H1 (cell line): ENCODE results near the gene PITX3. TPM values are rescaled to one million over a fixed set of nuclear protein-coding genes. Genes with fewer than 3 reads are reported as not detected.

Experiments
- CTCF ChIA-PET: fragments of 300-600 bp; sonication (Branson Sonifier 250); formaldehyde crosslinking; loops from one replicate; lab custom pipeline; 2021; ENCODE audit not compliant: partially characterized antibody; lab: Charles Lee
- POLR2A ChIA-PET: fragments of 300-600 bp; sonication (Branson Sonifier 250); formaldehyde crosslinking; loops from one replicate; lab custom pipeline; 2021; ENCODE audit warnings: inconsistent platforms; ENCODE audit not compliant: partially characterized antibody; lab: Charles Lee
- DNase-seq, 2 experiments: peaks; one replicate each; pipeline versions ENCODE4 v3.0.0 to v3.0.0-alpha.2; 2010 to 2022; ENCODE audit warnings: low spot score in 2 of 2, low read depth in 1 of 2, mixed read lengths in 1 of 2
- FAIRE-seq: peaks from 2 replicates; lab custom pipeline; 2011; peaks lifted over from hg19 to GRCh38; lab: Jason Lieb, UNC
- H2AFZ ChIP-seq: 2 replicates; pipeline ENCODE4 v1.8.1; 2012; ENCODE audit warnings: low read length, inconsistent platforms
- H2AK5ac ChIP-seq: 2 replicates; pipeline ENCODE4 v1.6.1; 2013; ENCODE audit warnings: low read depth, low read length
- H2BK120ac ChIP-seq: replicated peaks from 2 replicates; pipeline ENCODE3; 2013; ENCODE audit warnings: low read depth, low read length, inconsistent platforms
- H2BK12ac ChIP-seq: 2 replicates; pipeline ENCODE4 v1.6.1; 2013; ENCODE audit warnings: low read depth, low read length
- H2BK15ac ChIP-seq: 2 replicates; pipeline ENCODE4 v1.6.1; 2013; ENCODE audit warnings: low read length
- H2BK20ac ChIP-seq: 2 replicates; pipeline ENCODE4 v1.6.1; 2013; ENCODE audit warnings: low read length
- H2BK5ac ChIP-seq: 2 replicates; pipeline ENCODE4 v1.6.1; 2013; ENCODE audit warnings: low read depth, low read length
- H3K14ac ChIP-seq: 2 replicates; pipeline ENCODE4 v1.6.1; 2013; ENCODE audit warnings: inconsistent platforms; ENCODE audit not compliant: insufficient read length
- H3K18ac ChIP-seq: 2 replicates; pipeline ENCODE4 v1.6.1; 2013; ENCODE audit warnings: low read length; ENCODE audit errors: extremely low read depth
- H3K23ac ChIP-seq: 2 replicates; pipeline ENCODE4 v1.6.1; 2013; ENCODE audit warnings: inconsistent platforms; ENCODE audit not compliant: insufficient read length
- H3K23me2 ChIP-seq: 2 replicates; pipeline ENCODE4 v1.6.1; 2013; ENCODE audit warnings: low read depth, low read length
- H3K27ac ChIP-seq: 2 replicates; pipeline ENCODE4 v1.6.1; 2011; ENCODE audit warnings: low read depth, low read length, inconsistent platforms
- H3K27me3 ChIP-seq, 4 experiments: replicated peaks in 1 of 4; 1 replicate in 1 of 4; 2 replicates in 3 of 4; pipeline versions ENCODE4 v1.6.1 to v1.8.1; 2011 to 2013; ENCODE audit warnings: low read length in 3 of 4, mild to moderate bottlenecking in 3 of 4, inconsistent platforms in 2 of 4, mixed read lengths in 2 of 4, moderate library complexity in 1 of 4; ENCODE audit not compliant: control insufficient read depth in 3 of 4, insufficient read depth in 3 of 4; ENCODE audit errors: extremely low read depth in 1 of 4
- H3K36me3 ChIP-seq, 4 experiments: 2 replicates each; pipeline versions ENCODE4 v1.6.1 to v1.8.1; 2011 to 2013; ENCODE audit warnings: mild to moderate bottlenecking in 4 of 4, low read length in 3 of 4, moderate library complexity in 2 of 4, control low read depth in 1 of 4, inconsistent platforms in 1 of 4; ENCODE audit not compliant: insufficient read depth in 4 of 4, control insufficient read depth in 2 of 4
- H3K4ac ChIP-seq: replicated peaks from 2 replicates; pipeline ENCODE3; 2013; ENCODE audit warnings: low read length, low read depth, mixed read lengths, inconsistent platforms; ENCODE audit not compliant: insufficient read length
- H3K4me1 ChIP-seq, 4 experiments: replicated peaks in 1 of 4; 1 replicate in 1 of 4; 2 replicates in 3 of 4; pipeline versions ENCODE4 v1.6.1 to v1.8.1; 2011 to 2013; ENCODE audit warnings: low read length in 3 of 4, inconsistent platforms in 2 of 4, mixed read lengths in 1 of 4; ENCODE audit not compliant: insufficient read depth in 4 of 4, control insufficient read depth in 3 of 4
- H3K4me2 ChIP-seq, 2 experiments: 2 replicates each; pipeline versions ENCODE4 v1.6.1 to v1.8.1; 2011 to 2013; ENCODE audit warnings: low read depth in 2 of 2, low read length in 2 of 2, control low read depth in 1 of 2, inconsistent platforms in 1 of 2, mild to moderate bottlenecking in 1 of 2; ENCODE audit not compliant: insufficient read depth in 1 of 2
- H3K4me3 ChIP-seq, 4 experiments: fragments of 200-600, 300-600 bp in 1 of 4; sonication (generic), shearing (Covaris generic), sonication (Bioruptor Twin) in 1 of 4; 2 replicates each; pipeline versions ENCODE4 v1.5.1 to v1.8.1; 2011 to 2016; ENCODE audit warnings: low read length in 4 of 4, low read depth in 3 of 4, control low read depth in 2 of 4, inconsistent platforms in 2 of 4, mild to moderate bottlenecking in 2 of 4, mixed read lengths in 1 of 4, moderate library complexity in 1 of 4; ENCODE audit not compliant: insufficient read depth in 2 of 4; ENCODE audit errors: extremely low read depth in 1 of 4
- H3K56ac ChIP-seq: replicated peaks from 2 replicates; pipeline ENCODE3; 2013; ENCODE audit warnings: low read depth, mild to moderate bottlenecking, mixed read lengths, low read length, inconsistent platforms; ENCODE audit not compliant: insufficient read length
- H3K79me1 ChIP-seq: 2 replicates; pipeline ENCODE4 v1.6.1; 2013; ENCODE audit warnings: low read depth, low read length, control low read depth
- H3K79me2 ChIP-seq, 2 experiments: 2 replicates each; pipeline versions ENCODE4 v1.6.1 to v1.8.1; 2012 to 2013; ENCODE audit warnings: low read length in 2 of 2, mild to moderate bottlenecking in 2 of 2, inconsistent platforms in 1 of 2; ENCODE audit not compliant: insufficient read depth in 2 of 2, control insufficient read depth in 1 of 2
- H3K9ac ChIP-seq, 4 experiments: replicated peaks in 1 of 4; 1 replicate in 1 of 4; 2 replicates in 3 of 4; pipeline versions ENCODE4 v1.6.1 to v1.8.1; 2011 to 2013; ENCODE audit warnings: low read depth in 3 of 4, low read length in 3 of 4, control low read depth in 2 of 4, mild to moderate bottlenecking in 2 of 4, moderate library complexity in 2 of 4, inconsistent platforms in 1 of 4; ENCODE audit errors: extremely low read depth in 1 of 4
- H3K9me3 ChIP-seq, 2 experiments: 2 replicates each; pipeline versions ENCODE4 v1.6.1 to v1.8.1; 2012 to 2013; ENCODE audit warnings: mild to moderate bottlenecking in 2 of 2, moderate library complexity in 2 of 2, control low read depth in 1 of 2, inconsistent platforms in 1 of 2, low read depth in 1 of 2, low read length in 1 of 2, mixed read lengths in 1 of 2; ENCODE audit not compliant: insufficient read depth in 2 of 2
- H4K20me1 ChIP-seq, 2 experiments: replicated peaks in 1 of 2; 2 replicates each; pipeline versions ENCODE3 to v1.8.1; 2011 to 2013; ENCODE audit warnings: inconsistent platforms in 2 of 2, low read length in 2 of 2, mild to moderate bottlenecking in 1 of 2; ENCODE audit not compliant: insufficient read depth in 2 of 2, control insufficient read depth in 1 of 2
- H4K5ac ChIP-seq: 2 replicates; pipeline ENCODE4 v1.6.1; 2013; ENCODE audit warnings: low read length, low read depth, mixed read lengths, inconsistent platforms; ENCODE audit not compliant: insufficient read length
- H4K8ac ChIP-seq: 2 replicates; pipeline ENCODE4 v1.8.0; 2013; ENCODE audit warnings: mild to moderate bottlenecking, moderate library complexity, low read length, inconsistent platforms; ENCODE audit not compliant: insufficient read depth; ENCODE audit errors: extremely low read depth
- H4K91ac ChIP-seq: replicated peaks from 2 replicates; pipeline ENCODE3; 2013; ENCODE audit warnings: low read length, mixed read lengths, inconsistent platforms; ENCODE audit not compliant: insufficient read length
- CEBPB ChIP-seq: IDR thresholded peaks from 2 replicates; pipeline ENCODE4 v1.6.1; 2012; ENCODE audit warnings: low read depth, low read length
- CHD2 ChIP-seq: IDR thresholded peaks from 2 replicates; pipeline ENCODE4 v1.6.1; 2012; ENCODE audit warnings: low read length, improper control_type of control experiment
- CREB1 ChIP-seq: IDR thresholded peaks from 2 replicates; pipeline ENCODE4 v1.6.1; 2012; ENCODE audit warnings: inconsistent platforms
- JUND ChIP-seq: IDR thresholded peaks from 2 replicates; pipeline ENCODE4 v1.6.1; 2011; ENCODE audit warnings: mild to moderate bottlenecking, improper control_type of control experiment, low read length
- NRF1 ChIP-seq: IDR thresholded peaks from 2 replicates; pipeline ENCODE4 v1.6.1; 2011; ENCODE audit warnings: mild to moderate bottlenecking, low read depth, low read length, improper control_type of control experiment
- POLR2AphosphoS5 ChIP-seq: IDR thresholded peaks from 2 replicates; pipeline ENCODE4 v1.6.1; 2011; ENCODE audit warnings: low read depth, low read length
- RAD21 ChIP-seq, 2 experiments: IDR thresholded peaks in 1 of 2; conservative IDR thresholded peaks in 1 of 2; 2 replicates each; pipeline ENCODE4 v1.6.1; 2011; ENCODE audit warnings: low read depth in 2 of 2, low read length in 2 of 2, improper control_type of control experiment in 1 of 2, inconsistent platforms in 1 of 2, mild to moderate bottlenecking in 1 of 2, moderate library complexity in 1 of 2
- RXRA ChIP-seq: IDR thresholded peaks from 2 replicates; pipeline ENCODE4 v1.6.1; 2011; ENCODE audit warnings: low read depth, mild to moderate bottlenecking, low read length, moderate library complexity; ENCODE audit not compliant: insufficient read depth
- TAF7 ChIP-seq: optimal IDR thresholded peaks from 2 replicates; pipeline ENCODE3; 2011; ENCODE audit warnings: low read depth, mild to moderate bottlenecking, inconsistent platforms, low read length, moderate library complexity, borderline replicate concordance
- TBP ChIP-seq: IDR thresholded peaks from 2 replicates; pipeline ENCODE4 v1.6.1; 2011; ENCODE audit warnings: low read depth, low read length, improper control_type of control experiment
- WGBS, 2 experiments: shearing (Covaris generic) in 1 of 2; methylation state at CpG; one replicate each; pipeline versions ENCODE4 v1.1.6 to v1.1.7; 2013 to 2015; ENCODE audit warnings: low lambda C conversion rate in 2 of 2, mixed read lengths in 2 of 2, inconsistent platforms in 1 of 2, low coverage in 1 of 2, missing lambda C conversion rate in 1 of 2; ENCODE audit not compliant: insufficient replicate concordance in 2 of 2, insufficient coverage in 1 of 2, insufficient read length in 1 of 2; ENCODE audit errors: extremely low coverage in 1 of 2, missing lambda C conversion rate in 1 of 2; 5-methylcytosine and 5-hydroxymethylcytosine counted together
- polyA plus RNA-seq, 7 experiments: library from polyadenylated mRNA; depleted of rRNA in 3 of 7; stranded (reverse) in 5 of 7; unstranded in 2 of 7; fragments of >200 nt in 5 of 7; fragments of 200-250 nt in 2 of 7; gene quantifications; 1 replicate in 5 of 7; 2 replicates in 1 of 7; 4 replicates in 1 of 7; pipeline versions ENCODE4 v1.2.1 to v1.2.3, GENCODE V29; 2011 to 2013; ENCODE audit warnings: missing spikeins in 2 of 7, mixed read lengths in 2 of 7
- total RNA-seq: library from RNA; stranded (reverse); fragmentation: NEBNext Ultra II Directional; extraction: Animal tissue kit (Norgen Biotek cat#: 25700); gene quantifications from 2 replicates; pipeline ENCODE4 v1.2.1, GENCODE V29; 2021

The PITX3 gene
- total and polyA plus RNA-seq, 2 of the 8 experiments (the other 6 are each of a cell fraction or from before 2014, with no cell fraction given): 0.18 to 0.41 TPM

DNA sequence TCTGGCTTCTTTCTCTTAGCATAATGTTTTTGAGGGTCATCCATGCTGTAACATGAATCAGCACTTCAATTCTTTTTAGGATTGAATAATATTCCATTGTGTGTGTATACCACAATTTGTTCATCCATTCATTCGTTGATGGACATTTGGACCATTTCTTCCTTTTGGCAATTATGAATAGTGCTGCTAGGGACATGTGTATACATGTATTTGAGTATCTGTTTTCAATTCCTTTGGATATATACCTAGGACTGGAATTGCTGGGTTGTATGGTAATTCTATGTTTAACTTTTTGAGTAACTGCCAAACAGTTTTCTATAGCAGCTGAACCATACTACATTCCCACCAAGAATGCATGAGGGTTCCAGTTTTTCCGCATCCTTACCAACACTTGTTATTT is 43.2 kb upstream of the PITX3 start:
- POLR2A ChIA-PET: no interaction called here
- Histone ChIP-seq H3K56ac (no peak overlapping the region), H3K79me2 (no peaks in the 10 kb centered on the region), H2AK5ac (no peak overlapping the region), H4K20me1 (peaks cover 1 to 2% of the 10 kb centered on the region in 2 experiments), H3K4me1 (no peaks in the 10 kb centered on the region), H3K14ac (no peak overlapping the region), H3K4me2 (no peak overlapping the region), H4K8ac (no peak overlapping the region), H3K36me3 (no peaks in the 10 kb centered on the region), H3K27ac (no peak overlapping the region), H2BK120ac (no peak overlapping the region), H3K79me1 (peaks cover 2% of the 10 kb centered on the region; the same call in 1 of the 2 replicates), H3K23ac (no peak overlapping the region), H4K5ac (no peak overlapping the region), H2BK5ac (no peak overlapping the region), H2BK15ac (no peak overlapping the region), H3K27me3 (no peaks in the 10 kb centered on the region), H3K4ac (no peak overlapping the region), H3K18ac (no peak overlapping the region), H3K9ac (no peak overlapping the region), H4K91ac (no peak overlapping the region), H3K4me3 (no peak overlapping the region), H3K9me3 (no peaks in the 10 kb centered on the region), H2BK12ac (no peak overlapping the region), H2BK20ac (no peak overlapping the region), H2AFZ (no peak overlapping the region), H3K23me2 (no peaks in the 10 kb centered on the region)
- DNase-seq (no peak), FAIRE-seq (no peak)
- no peak for TF ChIP-seq NRF1
- no peak for TF ChIP-seq CREB1
- no peak for TF ChIP-seq TAF7
- TF ChIP-seq RXRA: no peak
- no peak for TF ChIP-seq CHD2
- TF ChIP-seq POLR2AphosphoS5: no peak
- TF ChIP-seq JUND: no peak
- no peak for TF ChIP-seq TBP
- no peak for TF ChIP-seq CEBPB
- TF ChIP-seq RAD21 (IDR thresholded peaks at IDR 0.05 in 1 of 2, conservative IDR thresholded peaks at IDR 0.05 in 1 of 2; ENCODE audit: low read depth in 2 of 2, low read length in 2 of 2): no peak
- CTCF ChIA-PET: interaction anchor here (1.0 to 1.6 kb wide), 6 partner anchors 8 to 115 kb away, joined by 3 to 7 read pairs (median 4); no protein-coding TSS in a partner anchor
- WGBS, 2 experiments: 91% methylated on average over 2 of the region's 2 CpGs; no CpG with 5 or more reads in 1 of the 2 experiments
